WTC11 (cell line): ENCODE measurements around the gene WDR76. TPM values are rescaled to one million over a fixed set of nuclear protein-coding genes. Genes with fewer than 3 reads are reported as not detected.
"Not testable (repeated sequence)": the region's sequence is repeated elsewhere in the genome, so short reads cannot be mapped to it uniquely, and the experiment has no call there.

ENCODE experiments used
- ATAC-seq: fragments of 200-7000 bp; cut with Tn5 transposase; 2 replicates; pipeline ENCODE4 v1.10.0; 2021; ENCODE audit warnings: mild to moderate bottlenecking, moderate library complexity
- CTCF ChIA-PET: fragments of 300-600 bp; sonication (Branson Sonifier 250); formaldehyde crosslinking; loops from one replicate; lab custom pipeline; 2021; ENCODE audit warnings: antibody characterized with exemption; lab: Charles Lee
- POLR2A ChIA-PET: fragments of 350-600 bp; sonication (Branson Sonifier 250); formaldehyde crosslinking; loops from one replicate; lab custom pipeline; 2021; ENCODE audit warnings: antibody characterized with exemption; lab: Charles Lee
- DNase-seq: peaks from one replicate; pipeline ENCODE4 v3.0.0; 2021; ENCODE audit warnings: low spot score
- H3K27ac Mint-ChIP-seq: 2 replicates; pipeline ENCODE4 v1.8.0; 2021; ENCODE audit warnings: mixed read lengths
- H3K27me3 Mint-ChIP-seq: 2 replicates; pipeline ENCODE4 v1.8.0; 2021; ENCODE audit warnings: low read depth, mild to moderate bottlenecking, moderate library complexity, mixed read lengths
- H3K36me3 Mint-ChIP-seq: 2 replicates; pipeline ENCODE4 v1.8.0; 2021; ENCODE audit warnings: mixed read lengths
- H3K4me1 Mint-ChIP-seq: 2 replicates; pipeline ENCODE4 v1.8.0; 2022; ENCODE audit warnings: mixed read lengths
- H3K4me3 Mint-ChIP-seq: 2 replicates; pipeline ENCODE4 v1.8.0; 2021; ENCODE audit warnings: mild to moderate bottlenecking, moderate library complexity, mixed read lengths
- H3K9me3 Mint-ChIP-seq: 2 replicates; pipeline ENCODE4 v1.8.0; 2021; ENCODE audit warnings: mixed read lengths
- CREM ChIP-seq: sonication (generic); formaldehyde crosslinking; IDR thresholded peaks from 2 replicates; pipeline ENCODE4 v1.8.1; 2022; ENCODE audit warnings: mild to moderate bottlenecking, missing genetic modification reagents, moderate library complexity
- EMX1 ChIP-seq: fragments of 250-450 bp; sonication (Bioruptor Pico); IDR thresholded peaks from 2 replicates; pipeline ENCODE4 v1.8.0; 2021; ENCODE audit warnings: mild to moderate bottlenecking
- ETV6 ChIP-seq: sonication (generic); formaldehyde crosslinking; IDR thresholded peaks from 2 replicates; pipeline ENCODE4 v1.8.1; 2022; ENCODE audit warnings: mild to moderate bottlenecking, missing genetic modification reagents
- FOXP1 ChIP-seq: sonication (generic); formaldehyde crosslinking; IDR thresholded peaks from 2 replicates; pipeline ENCODE4 v1.8.0; 2022; ENCODE audit warnings: missing genetic modification reagents, mild to moderate bottlenecking, moderate library complexity, borderline replicate concordance
- GTF2I ChIP-seq: fragments of 250-450 bp; sonication (Bioruptor Pico); conservative IDR thresholded peaks from 2 replicates; pipeline ENCODE4 v1.4.0; 2021; ENCODE audit warnings: mild to moderate bottlenecking
- RORB ChIP-seq: fragments of 250-450 bp; sonication (Bioruptor Pico); IDR thresholded peaks from 2 replicates; pipeline ENCODE4 v1.9.0; 2021; ENCODE audit warnings: mild to moderate bottlenecking
- SP1 ChIP-seq: sonication (generic); formaldehyde crosslinking; conservative IDR thresholded peaks from 2 replicates; pipeline ENCODE4 v1.8.1; 2022; ENCODE audit warnings: missing genetic modification reagents
- ZNF121 ChIP-seq: sonication (generic); formaldehyde crosslinking; IDR thresholded peaks from 2 replicates; pipeline ENCODE4 v1.8.0; 2023; ENCODE audit warnings: missing genetic modification reagents
- ZNF416 ChIP-seq: fragments of 250-450 bp; sonication (Bioruptor Pico); IDR thresholded peaks from 2 replicates; pipeline ENCODE4 v1.9.0; 2021; ENCODE audit warnings: mild to moderate bottlenecking, inconsistent platforms
- total RNA-seq: library from RNA; stranded (reverse); gene quantifications from 3 replicates; pipeline ENCODE4 v1.2.3, GENCODE V29; 2021
- TF ChIP-seq, protein P1 (sequence below): sonication (generic); formaldehyde crosslinking; conservative IDR thresholded peaks from 2 replicates; pipeline ENCODE4 v1.8.1; 2023; ENCODE audit warnings: mild to moderate bottlenecking, low read depth, missing genetic modification reagents, moderate library complexity
- TF ChIP-seq, protein P2 (sequence below): sonication (generic); formaldehyde crosslinking; IDR thresholded peaks from 2 replicates; pipeline ENCODE4 v1.8.1; 2022; ENCODE audit warnings: low read depth, missing genetic modification reagents, borderline replicate concordance
- TF ChIP-seq, protein P3 (sequence below): sonication (generic); formaldehyde crosslinking; IDR thresholded peaks from 2 replicates; pipeline ENCODE4 v1.8.1; 2023; ENCODE audit warnings: mild to moderate bottlenecking, missing genetic modification reagents
- TF ChIP-seq, protein P4 (sequence below): sonication (generic); formaldehyde crosslinking; IDR thresholded peaks from 2 replicates; pipeline ENCODE4 v1.8.0; 2022; ENCODE audit warnings: mild to moderate bottlenecking, missing genetic modification reagents

The WDR76 gene
- total RNA-seq, 1 experiment from 2014 or later = 16.2 TPM

DNA sequence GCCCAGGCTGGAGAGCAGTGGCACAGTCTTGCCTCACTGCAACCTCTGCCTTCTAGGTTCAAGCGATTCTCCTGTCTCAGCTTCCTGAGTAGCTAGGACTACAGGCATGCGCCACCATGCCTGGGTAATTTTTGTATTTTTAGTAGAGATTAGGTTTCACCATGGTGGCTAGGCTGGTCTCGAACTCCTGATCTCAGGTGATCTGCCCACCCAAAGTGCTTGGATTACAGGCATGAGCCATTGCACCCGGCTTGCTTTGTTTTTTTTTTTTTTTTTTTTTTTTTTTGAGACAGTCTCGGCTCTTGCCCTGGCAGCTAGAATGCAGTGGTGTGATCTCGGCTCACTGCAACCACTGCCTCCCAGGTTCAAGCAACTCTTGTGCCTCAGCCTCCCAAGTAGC, 5.7 kb downstream of the WDR76 start:
- H3K4me1 Mint-ChIP-seq, ATAC-seq, H3K27ac Mint-ChIP-seq, POLR2A ChIA-PET, H3K4me3 Mint-ChIP-seq, H3K9me3 Mint-ChIP-seq, DNase-seq, H3K27me3 Mint-ChIP-seq, CTCF ChIA-PET: not testable (repeated sequence)
- peaks cover 29% of the 10 kb centered on the region for H3K36me3 Mint-ChIP-seq

DNA sequence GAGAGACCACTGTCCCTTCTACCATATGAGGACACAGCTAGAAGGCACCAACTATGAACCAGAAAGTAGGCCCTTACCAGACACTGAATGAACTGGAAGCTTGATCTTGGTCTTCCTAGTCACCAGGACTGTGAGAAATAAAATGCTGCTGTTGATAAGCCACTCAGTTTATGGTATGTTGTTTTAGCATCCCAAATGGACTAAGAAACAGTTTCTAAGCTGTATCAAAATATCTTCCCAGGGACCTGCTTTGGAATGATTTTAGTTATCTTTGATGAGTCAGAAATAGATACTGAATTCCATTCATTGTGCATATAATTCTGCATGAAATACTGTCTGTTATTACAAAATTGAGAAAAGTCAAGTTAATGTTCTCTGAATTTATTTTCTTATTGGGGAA, 18.6 kb downstream of the WDR76 start:
- CTCF ChIA-PET = no interaction called here
- no peak for ATAC-seq
- Mint-ChIP-seq H3K27ac (no peak overlapping the region), H3K4me1 (no peaks in the 10 kb centered on the region), H3K36me3 (peaks cover 24% of the 10 kb centered on the region), H3K9me3 (no peaks in the 10 kb centered on the region), H3K27me3 (no peaks in the 10 kb centered on the region), H3K4me3 (no peak overlapping the region)
- TF ChIP-seq ETV6 (CRISPR knock-in tag) = no peak
- no peak for DNase-seq
- POLR2A ChIA-PET = no interaction called here

DNA sequence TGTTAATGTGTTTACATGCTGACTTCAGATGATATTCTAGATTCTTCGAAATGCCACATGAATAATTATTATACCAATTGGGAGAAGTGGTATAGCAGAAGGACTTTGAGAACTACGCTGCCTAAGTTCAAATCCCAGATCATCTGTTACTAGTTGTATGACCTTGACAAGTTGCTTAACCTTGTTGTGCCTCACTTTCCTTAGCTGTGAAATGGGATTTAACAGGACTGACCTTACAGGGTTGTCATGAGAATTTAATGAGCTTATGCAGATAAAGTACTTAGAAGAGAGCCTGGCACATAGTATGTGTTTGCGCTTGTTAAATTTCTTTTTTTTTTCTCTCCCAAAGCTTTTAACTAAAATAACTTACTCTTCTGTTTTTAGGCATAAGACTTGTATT, 24.4 kb downstream of the WDR76 start:
- no peak overlapping the region for H3K4me3 Mint-ChIP-seq
- H3K36me3 Mint-ChIP-seq = peaks cover 24% of the 10 kb centered on the region
- no peaks in the 10 kb centered on the region for H3K27me3 Mint-ChIP-seq
- H3K9me3 Mint-ChIP-seq = no peaks in the 10 kb centered on the region
- no peak for DNase-seq
- CTCF ChIA-PET = no interaction called here
- H3K27ac Mint-ChIP-seq = no peak overlapping the region
- ATAC-seq = no peak
- POLR2A ChIA-PET = no interaction called here
- no peaks in the 10 kb centered on the region for H3K4me1 Mint-ChIP-seq
- TF ChIP-seq, protein P1, sequence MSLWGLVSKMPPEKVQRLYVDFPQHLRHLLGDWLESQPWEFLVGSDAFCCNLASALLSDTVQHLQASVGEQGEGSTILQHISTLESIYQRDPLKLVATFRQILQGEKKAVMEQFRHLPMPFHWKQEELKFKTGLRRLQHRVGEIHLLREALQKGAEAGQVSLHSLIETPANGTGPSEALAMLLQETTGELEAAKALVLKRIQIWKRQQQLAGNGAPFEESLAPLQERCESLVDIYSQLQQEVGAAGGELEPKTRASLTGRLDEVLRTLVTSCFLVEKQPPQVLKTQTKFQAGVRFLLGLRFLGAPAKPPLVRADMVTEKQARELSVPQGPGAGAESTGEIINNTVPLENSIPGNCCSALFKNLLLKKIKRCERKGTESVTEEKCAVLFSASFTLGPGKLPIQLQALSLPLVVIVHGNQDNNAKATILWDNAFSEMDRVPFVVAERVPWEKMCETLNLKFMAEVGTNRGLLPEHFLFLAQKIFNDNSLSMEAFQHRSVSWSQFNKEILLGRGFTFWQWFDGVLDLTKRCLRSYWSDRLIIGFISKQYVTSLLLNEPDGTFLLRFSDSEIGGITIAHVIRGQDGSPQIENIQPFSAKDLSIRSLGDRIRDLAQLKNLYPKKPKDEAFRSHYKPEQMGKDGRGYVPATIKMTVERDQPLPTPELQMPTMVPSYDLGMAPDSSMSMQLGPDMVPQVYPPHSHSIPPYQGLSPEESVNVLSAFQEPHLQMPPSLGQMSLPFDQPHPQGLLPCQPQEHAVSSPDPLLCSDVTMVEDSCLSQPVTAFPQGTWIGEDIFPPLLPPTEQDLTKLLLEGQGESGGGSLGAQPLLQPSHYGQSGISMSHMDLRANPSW (CRISPR knock-in tag) = no peak
- no peak for TF ChIP-seq EMX1
- TF ChIP-seq, protein P2, sequence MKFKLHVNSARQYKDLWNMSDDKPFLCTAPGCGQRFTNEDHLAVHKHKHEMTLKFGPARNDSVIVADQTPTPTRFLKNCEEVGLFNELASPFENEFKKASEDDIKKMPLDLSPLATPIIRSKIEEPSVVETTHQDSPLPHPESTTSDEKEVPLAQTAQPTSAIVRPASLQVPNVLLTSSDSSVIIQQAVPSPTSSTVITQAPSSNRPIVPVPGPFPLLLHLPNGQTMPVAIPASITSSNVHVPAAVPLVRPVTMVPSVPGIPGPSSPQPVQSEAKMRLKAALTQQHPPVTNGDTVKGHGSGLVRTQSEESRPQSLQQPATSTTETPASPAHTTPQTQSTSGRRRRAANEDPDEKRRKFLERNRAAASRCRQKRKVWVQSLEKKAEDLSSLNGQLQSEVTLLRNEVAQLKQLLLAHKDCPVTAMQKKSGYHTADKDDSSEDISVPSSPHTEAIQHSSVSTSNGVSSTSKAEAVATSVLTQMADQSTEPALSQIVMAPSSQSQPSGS (CRISPR knock-in tag) = no peak
- no peak for TF ChIP-seq CREM (CRISPR knock-in tag)
- no peak for TF ChIP-seq ZNF416

DNA sequence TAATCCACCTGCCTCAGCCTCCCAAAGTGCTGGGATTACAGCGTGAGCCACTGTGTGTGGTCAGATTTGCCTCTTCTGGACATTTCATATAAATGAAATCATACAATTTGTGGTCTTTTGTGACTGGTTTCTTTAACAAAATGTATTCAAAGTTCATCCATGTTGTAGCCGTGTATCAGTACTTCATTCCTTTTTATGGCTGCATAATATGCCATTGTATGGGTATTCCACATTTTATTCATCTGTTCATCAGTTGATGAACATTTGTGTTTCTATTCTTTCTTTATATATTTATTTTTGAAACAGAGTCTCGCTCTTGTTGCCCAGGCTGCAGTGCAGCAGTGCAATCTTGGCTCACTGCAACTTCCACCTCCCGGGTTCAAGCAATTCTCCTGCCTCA, 25.8 kb downstream of the WDR76 start:
- H3K4me3 Mint-ChIP-seq = no peak overlapping the region
- ATAC-seq = no peak
- ChIA-PET POLR2A (no interaction called here), CTCF (no interaction called here)
- TF ChIP-seq GTF2I (CRISPR knock-in tag) (no peak), RORB (CRISPR knock-in tag) (no peak), SP1 (CRISPR knock-in tag) (no peak), ZNF121 (CRISPR knock-in tag) (no peak), FOXP1 (no peak)
- TF ChIP-seq, protein P3, sequence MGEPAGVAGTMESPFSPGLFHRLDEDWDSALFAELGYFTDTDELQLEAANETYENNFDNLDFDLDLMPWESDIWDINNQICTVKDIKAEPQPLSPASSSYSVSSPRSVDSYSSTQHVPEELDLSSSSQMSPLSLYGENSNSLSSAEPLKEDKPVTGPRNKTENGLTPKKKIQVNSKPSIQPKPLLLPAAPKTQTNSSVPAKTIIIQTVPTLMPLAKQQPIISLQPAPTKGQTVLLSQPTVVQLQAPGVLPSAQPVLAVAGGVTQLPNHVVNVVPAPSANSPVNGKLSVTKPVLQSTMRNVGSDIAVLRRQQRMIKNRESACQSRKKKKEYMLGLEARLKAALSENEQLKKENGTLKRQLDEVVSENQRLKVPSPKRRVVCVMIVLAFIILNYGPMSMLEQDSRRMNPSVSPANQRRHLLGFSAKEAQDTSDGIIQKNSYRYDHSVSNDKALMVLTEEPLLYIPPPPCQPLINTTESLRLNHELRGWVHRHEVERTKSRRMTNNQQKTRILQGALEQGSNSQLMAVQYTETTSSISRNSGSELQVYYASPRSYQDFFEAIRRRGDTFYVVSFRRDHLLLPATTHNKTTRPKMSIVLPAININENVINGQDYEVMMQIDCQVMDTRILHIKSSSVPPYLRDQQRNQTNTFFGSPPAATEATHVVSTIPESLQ (CRISPR knock-in tag) = no peak
- TF ChIP-seq, protein P4, sequence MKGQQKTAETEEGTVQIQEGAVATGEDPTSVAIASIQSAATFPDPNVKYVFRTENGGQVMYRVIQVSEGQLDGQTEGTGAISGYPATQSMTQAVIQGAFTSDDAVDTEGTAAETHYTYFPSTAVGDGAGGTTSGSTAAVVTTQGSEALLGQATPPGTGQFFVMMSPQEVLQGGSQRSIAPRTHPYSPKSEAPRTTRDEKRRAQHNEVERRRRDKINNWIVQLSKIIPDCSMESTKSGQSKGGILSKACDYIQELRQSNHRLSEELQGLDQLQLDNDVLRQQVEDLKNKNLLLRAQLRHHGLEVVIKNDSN = no peak
- no peaks in the 10 kb centered on the region for H3K9me3 Mint-ChIP-seq
- H3K36me3 Mint-ChIP-seq = peaks cover 32% of the 10 kb centered on the region
- DNase-seq = no peak
- no peaks in the 10 kb centered on the region for H3K4me1 Mint-ChIP-seq
- H3K27ac Mint-ChIP-seq = no peak overlapping the region
- H3K27me3 Mint-ChIP-seq = no peaks in the 10 kb centered on the region
